GM19324 (cell line): Measurements from ENCODE around the gene KCNQ1.

Experiments used
- ATAC-seq: cut with Tn5 transposase; IDR thresholded peaks from one replicate; pipeline ENCODE4 v1.9.1; 2021; ENCODE audit warnings: mild to moderate bottlenecking, moderate library complexity; ENCODE audit not compliant: unreplicated experiment, low FRiP score

The KCNQ1 gene

DNA sequence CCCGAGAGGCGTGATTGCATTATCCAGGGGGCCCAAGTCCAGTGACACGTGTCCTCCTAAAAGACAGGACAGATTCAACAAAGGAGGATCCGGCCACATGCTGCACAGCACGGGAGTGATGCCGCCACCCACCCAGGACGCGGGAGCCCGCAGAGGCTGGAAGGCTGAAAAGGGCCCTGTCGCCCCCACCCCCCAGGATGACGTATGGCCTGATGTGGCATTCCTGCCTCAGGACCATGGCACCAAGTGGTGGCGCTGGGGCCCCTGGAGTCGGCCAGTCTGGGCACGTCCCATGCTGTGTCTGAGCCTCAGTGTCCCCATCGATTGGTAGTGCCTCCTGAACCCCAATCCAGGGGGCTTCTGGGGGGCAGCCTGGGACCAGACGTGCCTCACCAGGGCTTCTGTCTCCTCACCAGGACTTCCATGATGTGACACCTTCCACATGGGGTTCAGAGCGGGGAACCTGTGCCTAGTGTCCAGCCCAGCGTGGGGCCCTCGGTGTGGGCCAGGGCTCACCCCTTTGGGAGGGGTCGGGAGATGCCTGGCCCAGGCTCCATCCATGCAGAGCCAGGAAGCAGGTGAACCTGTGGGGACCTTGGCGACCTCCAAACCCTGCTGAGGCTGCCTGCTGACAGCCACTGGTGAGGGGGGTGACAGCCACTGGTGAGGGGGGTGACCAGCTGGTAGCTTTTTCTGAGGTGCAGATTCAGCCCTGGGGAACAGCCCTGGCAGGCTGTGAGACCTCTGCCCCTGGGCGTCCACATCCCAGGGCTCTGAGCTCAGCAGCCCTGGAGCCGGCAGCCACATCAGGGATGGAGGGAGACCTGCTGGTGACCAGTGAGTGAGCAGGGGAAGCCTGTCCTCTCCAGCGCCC is 75.3 kb downstream of the KCNQ1 start:
- ATAC-seq: no peak

DNA sequence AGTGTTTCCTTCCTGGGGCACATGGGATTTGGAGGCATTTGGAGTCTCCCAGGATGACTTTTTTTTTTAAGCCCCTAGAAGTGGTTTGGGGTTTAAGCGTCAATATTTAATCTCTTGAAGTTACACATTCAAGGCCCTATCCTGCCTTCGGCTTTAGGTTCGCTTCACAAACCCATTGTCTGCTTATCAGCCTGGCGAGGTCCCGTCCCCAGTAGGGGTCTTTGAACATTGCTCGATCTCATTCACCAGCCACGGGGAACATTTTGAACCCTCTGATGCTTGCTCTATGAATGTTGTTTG is 75.9 kb downstream of the KCNQ1 start:
- ATAC-seq: no peak

DNA sequence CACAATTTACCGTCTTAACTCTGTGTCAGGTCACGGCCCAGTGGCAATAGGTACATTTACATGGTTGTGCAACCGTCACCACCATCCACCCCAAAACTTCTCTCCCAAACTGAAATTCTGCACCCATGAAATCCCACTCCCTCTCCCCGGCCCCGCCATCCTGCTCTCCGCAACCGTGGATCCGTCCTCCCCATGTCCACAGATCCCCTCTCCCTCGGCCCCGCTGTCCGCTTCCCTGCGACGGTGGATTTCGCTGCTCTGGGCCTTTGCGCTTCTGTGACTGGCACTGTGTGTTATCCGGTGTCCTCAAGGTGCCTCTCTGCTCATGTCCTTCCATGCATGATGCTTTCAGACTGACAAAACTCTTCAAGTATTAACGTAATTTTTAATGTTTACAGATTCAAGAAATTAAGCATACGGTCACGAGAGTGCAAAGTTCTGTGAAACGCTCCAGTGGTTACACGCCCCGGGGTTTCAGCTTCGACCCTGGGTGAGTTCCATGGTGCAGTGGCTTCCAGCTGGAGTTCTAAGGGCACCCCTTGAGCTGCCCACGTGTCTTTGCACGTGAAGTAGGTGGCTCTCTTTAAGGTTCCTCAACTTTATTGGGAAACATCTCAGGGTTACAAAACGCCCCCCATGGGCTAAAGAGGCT is 76.4 kb downstream of the KCNQ1 start:
- ATAC-seq: no peak

GRCh38 chr11:2521733-2522630 is 77.2 kb downstream of the KCNQ1 start:
- no peak for ATAC-seq

DNA sequence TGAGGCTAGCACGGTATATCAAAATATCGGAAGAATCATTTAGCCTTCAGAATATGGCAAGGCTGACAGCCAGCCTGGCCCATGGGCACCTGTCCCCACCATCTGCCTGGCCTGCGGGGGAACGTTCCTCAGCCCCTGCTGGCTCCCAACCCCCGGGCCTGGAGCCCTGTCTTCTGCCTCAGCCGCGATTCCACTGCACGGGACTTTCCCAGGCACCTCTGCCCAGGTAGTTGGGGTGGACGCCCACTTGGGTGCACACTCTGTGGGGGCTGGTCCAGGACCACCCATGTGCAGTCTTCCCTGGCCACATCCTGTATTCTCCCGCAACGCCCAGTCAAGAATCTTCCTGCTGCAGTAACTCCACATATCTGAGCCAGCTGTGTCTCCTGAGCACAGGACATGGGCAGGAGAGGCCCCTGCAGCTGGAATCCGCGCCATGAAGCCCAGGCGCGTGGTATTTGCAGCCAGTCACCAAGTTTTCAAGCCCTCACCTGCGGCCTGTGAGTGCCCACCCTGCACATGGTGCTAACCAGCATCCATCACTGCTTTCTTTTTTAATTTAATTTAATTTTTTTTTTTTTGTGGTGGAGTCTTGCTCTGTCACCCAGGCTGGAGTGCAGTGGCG is 77.9 kb downstream of the KCNQ1 start:
- ATAC-seq: no peak

GRCh38 chr11:2523821-2524391 is 79.1 kb downstream of the KCNQ1 start:
- ATAC-seq: no peak

GRCh38 chr11:2524446-2525165 is 79.8 kb downstream of the KCNQ1 start:
- ATAC-seq: no peak

GRCh38 chr11:2525166-2525861 is 80.5 kb downstream of the KCNQ1 start:
- ATAC-seq: no peak

- ATAC-seq: no peak
Observed at GRCh38 chr11:2525941-2526807, 81.4 kb downstream of the KCNQ1 start.

DNA sequence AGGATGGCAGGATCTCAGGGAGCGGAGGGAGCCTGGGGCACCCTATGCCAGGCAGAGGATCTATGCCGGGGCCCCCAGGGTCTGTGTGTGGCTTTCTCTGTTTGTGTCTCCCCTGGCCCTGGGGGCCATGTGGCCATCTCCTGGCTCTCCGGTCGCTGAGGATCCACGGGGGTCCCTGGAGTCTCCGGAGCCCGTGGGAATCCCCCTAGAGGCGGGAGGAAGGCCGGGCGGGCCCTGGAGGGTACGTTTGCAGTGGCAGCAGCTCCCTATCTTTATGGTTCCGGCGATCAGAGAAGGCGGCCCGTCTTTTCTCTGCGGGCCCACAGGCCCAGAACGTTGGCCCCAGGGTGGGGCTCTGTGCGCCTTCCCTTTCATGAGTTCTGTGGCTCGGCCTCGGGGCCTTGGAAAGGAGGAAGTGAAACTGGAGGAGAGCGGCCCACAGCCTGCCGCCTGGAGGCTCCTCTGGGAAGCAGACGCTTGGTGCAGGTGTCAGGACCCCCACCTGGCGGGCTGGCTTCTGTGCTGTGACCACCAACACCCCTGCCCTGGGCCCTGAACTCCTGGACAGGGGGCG is 82.1 kb downstream of the KCNQ1 start:
- no peak for ATAC-seq

DNA sequence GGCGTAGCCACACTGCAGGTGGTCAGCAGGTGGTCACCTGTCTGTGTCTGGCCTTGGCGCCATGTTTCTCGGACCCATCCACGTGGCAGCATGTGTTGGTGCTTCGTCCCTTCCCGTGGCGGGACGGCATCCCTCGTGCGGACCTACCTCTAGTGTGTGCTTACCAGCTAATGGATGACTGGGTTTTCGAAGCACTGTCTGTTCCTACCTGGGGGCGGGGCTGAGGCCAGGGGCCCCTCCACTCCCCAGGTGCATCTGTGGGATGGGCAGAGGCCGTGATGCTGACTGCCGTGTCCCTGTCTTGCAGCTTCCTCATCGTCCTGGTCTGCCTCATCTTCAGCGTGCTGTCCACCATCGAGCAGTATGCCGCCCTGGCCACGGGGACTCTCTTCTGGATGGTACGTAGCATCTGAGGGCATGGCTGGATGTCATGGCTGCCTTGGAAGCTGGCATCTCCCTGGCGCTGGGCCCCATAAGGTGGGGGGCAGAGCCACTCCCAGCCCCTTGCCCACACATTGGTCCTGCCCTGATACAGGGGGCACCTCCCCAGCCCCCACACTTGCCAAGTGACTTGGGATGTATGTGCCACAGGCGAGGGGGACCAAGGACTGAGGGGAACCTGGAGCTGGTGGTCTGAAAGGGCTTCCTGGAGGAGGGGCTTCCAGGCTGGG is 82.9 kb downstream of the KCNQ1 start:
- ATAC-seq: no peak

- no peak for ATAC-seq
Observed at GRCh38 chr11:2528301-2529050, 83.7 kb downstream of the KCNQ1 start.

DNA sequence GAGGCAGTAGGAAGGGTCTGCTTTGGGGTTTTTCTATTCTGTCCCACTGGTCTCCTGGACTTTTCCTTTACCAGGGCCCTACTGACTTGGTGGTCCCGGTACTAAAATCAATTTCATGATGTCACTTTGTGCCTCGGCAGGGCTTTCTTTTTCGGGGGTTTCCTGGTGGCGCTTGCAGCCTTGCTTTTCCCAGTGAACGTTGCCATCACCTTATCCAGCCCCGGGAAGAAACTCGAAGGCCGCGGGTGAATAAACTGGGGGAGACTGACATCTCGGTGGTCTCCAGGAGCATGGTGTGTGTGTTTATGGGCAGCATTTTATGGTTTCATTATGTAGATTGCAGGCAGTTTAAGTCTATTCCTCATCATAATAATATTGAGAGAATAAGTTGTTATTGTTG is 84.4 kb downstream of the KCNQ1 start:
- ATAC-seq: no peak

DNA sequence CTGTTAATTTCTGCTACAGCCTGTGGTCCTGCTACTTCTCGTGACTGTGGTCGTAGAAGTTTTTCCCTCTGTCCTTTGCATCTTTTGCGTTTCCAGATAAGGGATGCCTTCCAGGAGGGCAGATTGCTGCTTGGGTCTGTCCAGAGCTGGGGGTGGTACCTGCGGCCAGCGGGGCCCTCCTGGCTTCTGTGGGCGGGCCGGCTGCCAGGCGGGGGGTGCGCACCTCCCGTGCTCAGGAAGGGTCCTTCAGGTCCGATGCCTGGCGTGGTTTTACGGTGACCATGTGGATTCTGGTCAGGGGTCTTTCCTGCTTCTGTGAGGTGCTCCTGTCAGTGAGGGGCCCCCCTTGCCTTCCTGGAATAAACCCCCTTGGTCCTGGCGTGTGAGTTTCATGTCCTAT is 84.8 kb downstream of the KCNQ1 start:
- ATAC-seq: no peak

DNA sequence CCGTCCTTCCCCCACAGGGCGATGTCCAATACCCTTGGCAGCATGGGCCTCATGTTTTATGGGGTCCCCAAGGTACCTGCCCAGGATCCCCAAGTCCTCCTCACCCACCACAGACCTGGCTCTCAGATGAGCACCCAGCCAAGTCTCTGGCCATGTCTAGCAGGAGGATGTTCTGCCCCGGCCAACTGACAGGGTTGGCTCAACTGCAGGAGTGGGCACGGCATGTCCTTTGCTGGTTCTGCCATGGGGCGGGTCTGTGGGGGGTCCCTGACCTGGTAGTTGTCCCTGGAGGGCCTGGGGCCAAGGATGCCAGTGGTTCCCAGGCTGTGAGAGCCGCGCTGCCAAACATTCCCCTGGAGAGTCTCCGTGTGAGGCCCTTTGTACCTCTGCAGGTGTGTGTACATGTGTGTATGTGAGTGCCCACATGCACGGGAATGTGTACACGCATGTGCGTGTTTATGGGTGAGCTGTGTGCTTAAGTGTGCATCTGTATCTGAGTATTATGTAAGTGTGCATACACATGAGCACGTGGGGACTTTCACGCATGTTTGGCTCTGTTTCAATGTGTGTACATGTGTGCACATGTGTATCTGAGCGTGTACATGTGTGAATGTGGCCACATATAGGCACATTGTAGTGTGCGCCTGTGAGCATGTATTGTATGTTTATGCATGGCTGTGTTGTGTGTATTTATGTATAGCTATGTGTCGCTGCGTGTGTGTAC is 85.5 kb downstream of the KCNQ1 start:
- no peak for ATAC-seq

GRCh38 chr11:2530855-2531200 is 86.0 kb downstream of the KCNQ1 start:
- no peak for ATAC-seq
